ENCODE measurements around the gene CASTOR1. TPM values are rescaled to one million over a fixed set of nuclear protein-coding genes. Genes with fewer than 3 reads are reported as not detected.

Gene CASTOR1
- total RNA-seq, 4 donors from 2014 or later: 16.5 to 36.0 (median 27.7) TPM

- H3K27ac ChIP-seq: no peak overlapping the region
- intact Hi-C loops (cut with DNase I): loop anchor here (2.0 kb wide), 1 partner anchor 124 kb away; the partner anchor contains the start of gene RNF215
- H3K4me1 ChIP-seq: peaks cover 4 to 6% of the 10 kb centered on the region in 2 donors
- no peak overlapping the region for H3K4me3 ChIP-seq (replicated peaks in 1 of 3)
- H3K27me3 ChIP-seq: no peaks in the 10 kb centered on the region
- H3K36me3 ChIP-seq: no peaks in the 10 kb centered on the region
- no peaks in the 10 kb centered on the region for H3K9me3 ChIP-seq
- peak; percentile 68 to 70 for DNase-seq
- WGBS, 2 donors: 24 to 32% methylated on average over 18 to 26 of the region's 27 CpGs
- TF ChIP-seq, protein P1, sequence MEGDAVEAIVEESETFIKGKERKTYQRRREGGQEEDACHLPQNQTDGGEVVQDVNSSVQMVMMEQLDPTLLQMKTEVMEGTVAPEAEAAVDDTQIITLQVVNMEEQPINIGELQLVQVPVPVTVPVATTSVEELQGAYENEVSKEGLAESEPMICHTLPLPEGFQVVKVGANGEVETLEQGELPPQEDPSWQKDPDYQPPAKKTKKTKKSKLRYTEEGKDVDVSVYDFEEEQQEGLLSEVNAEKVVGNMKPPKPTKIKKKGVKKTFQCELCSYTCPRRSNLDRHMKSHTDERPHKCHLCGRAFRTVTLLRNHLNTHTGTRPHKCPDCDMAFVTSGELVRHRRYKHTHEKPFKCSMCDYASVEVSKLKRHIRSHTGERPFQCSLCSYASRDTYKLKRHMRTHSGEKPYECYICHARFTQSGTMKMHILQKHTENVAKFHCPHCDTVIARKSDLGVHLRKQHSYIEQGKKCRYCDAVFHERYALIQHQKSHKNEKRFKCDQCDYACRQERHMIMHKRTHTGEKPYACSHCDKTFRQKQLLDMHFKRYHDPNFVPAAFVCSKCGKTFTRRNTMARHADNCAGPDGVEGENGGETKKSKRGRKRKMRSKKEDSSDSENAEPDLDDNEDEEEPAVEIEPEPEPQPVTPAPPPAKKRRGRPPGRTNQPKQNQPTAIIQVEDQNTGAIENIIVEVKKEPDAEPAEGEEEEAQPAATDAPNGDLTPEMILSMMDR (IDR thresholded peaks at IDR 0.05): peak; percentile 90 to 98 (median 95)
- TF ChIP-seq POLR2A (IDR thresholded peaks at IDR 0.05): no peak
Observed at GRCh38 chr22:30262917-30263741, 26.2 kb downstream of the CASTOR1 start.

DNA sequence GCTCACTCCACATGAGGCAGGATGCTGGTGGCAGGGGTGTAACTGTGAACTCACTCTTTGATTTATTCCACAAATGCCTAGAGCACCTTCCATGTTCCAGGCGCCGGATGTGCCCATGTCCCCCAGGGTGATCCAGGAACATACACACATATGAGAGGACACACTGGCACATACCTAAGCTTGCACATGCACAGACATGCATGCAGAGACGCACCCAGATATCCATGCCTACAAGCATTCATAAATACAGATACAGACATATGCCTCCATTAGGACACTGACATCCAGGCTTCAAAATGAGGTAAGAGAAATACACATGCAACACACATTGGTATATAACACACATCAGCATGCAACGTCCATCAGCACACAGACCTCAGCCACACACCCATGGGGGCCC is 27.2 kb downstream of the CASTOR1 start:
- H3K4me1 ChIP-seq: peaks cover 6 to 9% of the 10 kb centered on the region in 2 donors
- H3K27me3 ChIP-seq: no peaks in the 10 kb centered on the region
- TF ChIP-seq, protein P1 (IDR thresholded peaks at IDR 0.05): no peak
- no peak for TF ChIP-seq POLR2A (IDR thresholded peaks at IDR 0.05)
- no peaks in the 10 kb centered on the region for H3K36me3 ChIP-seq
- no peak overlapping the region for H3K4me3 ChIP-seq (replicated peaks in 1 of 3)
- no peaks in the 10 kb centered on the region for H3K9me3 ChIP-seq
- no peak overlapping the region for H3K27ac ChIP-seq
- WGBS, 2 donors: 86 to 93% methylated on average over 2 to 4 of the region's 4 CpGs
- no peak for DNase-seq
- intact Hi-C loops (cut with DNase I): loop anchor here (2.0 kb wide), 1 partner anchor 125 kb away; the partner anchor contains the start of gene RNF215

GRCh38 chr22:30261134-30261533 is 28.2 kb downstream of the CASTOR1 start:
- Histone ChIP-seq H3K4me1 (peaks cover 9 to 12% of the 10 kb centered on the region in 2 donors), H3K4me3 (replicated peaks in 1 of 3) (no peak overlapping the region), H3K27me3 (no peaks in the 10 kb centered on the region), H3K9me3 (no peaks in the 10 kb centered on the region), H3K36me3 (no peaks in the 10 kb centered on the region), H3K27ac (no peak overlapping the region)
- WGBS, 2 donors: 85 to 88% methylated on average over 8 of the region's 8 CpGs
- TF ChIP-seq, protein P1 (IDR thresholded peaks at IDR 0.05): no peak
- no peak for TF ChIP-seq POLR2A (IDR thresholded peaks at IDR 0.05)
- no peak for DNase-seq
- intact Hi-C loops (cut with DNase I): loop anchor here (2.0 kb wide), 1 partner anchor 26 kb away; no protein-coding TSS in a partner anchor

- TF ChIP-seq, protein P1 (IDR thresholded peaks at IDR 0.05): no peak
- TF ChIP-seq POLR2A (IDR thresholded peaks at IDR 0.05): no peak
- Histone ChIP-seq H3K9me3 (no peaks in the 10 kb centered on the region), H3K27ac (no peak overlapping the region), H3K36me3 (no peaks in the 10 kb centered on the region), H3K4me1 (peaks cover 9 to 14% of the 10 kb centered on the region in 2 donors), H3K27me3 (no peaks in the 10 kb centered on the region), H3K4me3 (replicated peaks in 1 of 3) (no peak overlapping the region)
- intact Hi-C loops (cut with DNase I): loop anchor here (2.0 kb wide), 1 partner anchor 26 kb away; no protein-coding TSS in a partner anchor
- DNase-seq: no peak
- WGBS, 2 donors: 91 to 92% methylated on average over 8 of the region's 8 CpGs
Observed at GRCh38 chr22:30260682-30261081, 28.6 kb downstream of the CASTOR1 start.

DNA sequence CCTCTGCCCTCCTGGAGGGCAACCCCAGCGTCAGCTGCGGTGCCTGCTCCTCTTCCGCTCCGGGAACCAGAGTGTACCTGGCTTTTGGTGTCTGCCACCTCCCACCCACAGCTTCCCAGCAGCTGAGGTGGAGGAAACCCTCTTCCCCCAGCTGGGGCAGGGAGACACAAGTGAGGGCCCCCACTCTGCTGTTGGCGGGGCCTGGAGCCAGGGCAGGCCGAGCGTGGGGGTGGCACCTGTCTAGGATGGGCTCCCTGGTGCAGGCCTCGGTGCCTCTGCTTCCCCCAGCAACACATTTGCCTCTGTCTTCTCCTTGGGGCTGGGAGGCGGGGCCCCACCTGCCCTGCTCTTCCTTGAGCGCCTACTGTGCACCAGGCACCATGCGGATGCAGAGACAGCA is 29.0 kb downstream of the CASTOR1 start:
- H3K4me3 ChIP-seq (replicated peaks in 1 of 3): no peak overlapping the region
- H3K4me1 ChIP-seq: peaks cover 9 to 14% of the 10 kb centered on the region in 2 donors
- intact Hi-C loops (cut with DNase I): loop anchor here (2.0 kb wide), 1 partner anchor 27 kb away; no protein-coding TSS in a partner anchor
- H3K36me3 ChIP-seq: no peaks in the 10 kb centered on the region
- H3K27ac ChIP-seq: no peak overlapping the region
- no peaks in the 10 kb centered on the region for H3K9me3 ChIP-seq
- H3K27me3 ChIP-seq: no peaks in the 10 kb centered on the region
- TF ChIP-seq, protein P1 (IDR thresholded peaks at IDR 0.05): no peak
- TF ChIP-seq POLR2A (IDR thresholded peaks at IDR 0.05): no peak
- no peak for DNase-seq
- WGBS, 2 donors: 91 to 94% methylated on average over 8 to 11 of the region's 11 CpGs

Measured in thyroid gland (tissue), 4 donors.